NCI-H146 treated with DMSO at 0.1 percent for 48 hours (cell line): Measurements from ENCODE around the gene PIN4.
"Not testable (repeated sequence)": the region's sequence is repeated elsewhere in the genome, so short reads cannot be mapped to it uniquely, and the experiment has no call there.

Source experiments
- DNase-seq: peaks from one replicate; lab custom pipeline; 2025; ENCODE audit not compliant: unreplicated experiment; lab: John Stamatoyannopoulos, UW

PIN4 gene

GRCh38 chrX:72181178-72182125, at the start of gene PIN4:
TSS of gene PIN4 (plus strand) at chrX:72181757. CDS start at chrX:72181786, 29 bp downstream.
- DNase-seq: peak; percentile 94

GRCh38 chrX:72132456-72132855, 49.1 kb upstream of the PIN4 start:
- no peak for DNase-seq

GRCh38 chrX:72133851-72134546, 47.6 kb upstream of the PIN4 start:
- no peak for DNase-seq

- no peak for DNase-seq
Measured at GRCh38 chrX:72137846-72138495, 43.6 kb upstream of the PIN4 start.

- no peak for DNase-seq
Measured at GRCh38 chrX:72139538-72139937, 42.0 kb upstream of the PIN4 start.

GRCh38 chrX:72141372-72142004, 40.1 kb upstream of the PIN4 start:
- no peak for DNase-seq

GRCh38 chrX:72142094-72142793, 39.3 kb upstream of the PIN4 start:
- peak; percentile 86 for DNase-seq

GRCh38 chrX:72142794-72143608, 38.6 kb upstream of the PIN4 start:
- no peak for DNase-seq

GRCh38 chrX:72143609-72143907, 38.0 kb upstream of the PIN4 start:
- DNase-seq: no peak

- no peak for DNase-seq
Measured at GRCh38 chrX:72145181-72145580, 36.4 kb upstream of the PIN4 start.

GRCh38 chrX:72146527-72146926, 35.0 kb upstream of the PIN4 start:
- DNase-seq: no peak

GRCh38 chrX:72158773-72159172, 22.8 kb upstream of the PIN4 start:
- no peak for DNase-seq

- DNase-seq: no peak
Measured at GRCh38 chrX:72159769-72160168, 21.8 kb upstream of the PIN4 start.

- DNase-seq: no peak
Measured at GRCh38 chrX:72165551-72165950, 16.0 kb upstream of the PIN4 start.

GRCh38 chrX:72169008-72169728, 12.4 kb upstream of the PIN4 start:
- no peak for DNase-seq

GRCh38 chrX:72176289-72176688, 5.3 kb upstream of the PIN4 start:
- not testable (repeated sequence) for DNase-seq

- no peak for DNase-seq
Measured at GRCh38 chrX:72176981-72177380, 4.6 kb upstream of the PIN4 start.

- peak; percentile 42 for DNase-seq
Measured at GRCh38 chrX:72180539-72180938, 1.0 kb upstream of the PIN4 start.

GRCh38 chrX:72182924-72183323, 1.4 kb downstream of the PIN4 start:
- no peak for DNase-seq
